Mammary epithelial cell (primary cell): Measurements from ENCODE around the gene RASSF5.

ENCODE experiments used
- CTCF ChIP-seq, 2 donors: IDR thresholded peaks in 1 of 2; conservative IDR thresholded peaks in 1 of 2; 2 replicates each; pipeline ENCODE4 v1.5.1; 2011 to 2012; ENCODE audit warnings: inconsistent platforms in 2 of 2, low read length in 2 of 2, mild to moderate bottlenecking in 2 of 2, control low read depth in 1 of 2, low read depth in 1 of 2; ENCODE audit not compliant: insufficient read depth in 1 of 2; ENCODE audit errors: extremely low read depth in 1 of 2
- EZH2 ChIP-seq: IDR thresholded peaks from 2 replicates; pipeline ENCODE4 v1.6.1; 2012; ENCODE audit warnings: low read length, inconsistent platforms, borderline replicate concordance

GRCh38 chr1:206509612-206510257 is 2.4 kb downstream of the RASSF5 start:
- TF ChIP-seq CTCF (conservative IDR thresholded peaks at IDR 0.05 in 1 of 2, IDR thresholded peaks at IDR 0.05 in 1 of 2; ENCODE audit: extremely low read depth in 1 of 2, insufficient read depth in 1 of 2, low read depth in 1 of 2, low read length in 2 of 2) = no peak
- no peak for TF ChIP-seq EZH2
